ENCODE data around the gene HNRNPA1L2. TPM values are rescaled to one million over a fixed set of nuclear protein-coding genes. Genes with fewer than 3 reads are reported as not detected.
A peak's percentile ranks its signal among the peaks of the same experiment; 100 is the strongest.

Gene HNRNPA1L2
- total RNA-seq, 1 experiment from 2014 or later, result 10.6 TPM

DNA sequence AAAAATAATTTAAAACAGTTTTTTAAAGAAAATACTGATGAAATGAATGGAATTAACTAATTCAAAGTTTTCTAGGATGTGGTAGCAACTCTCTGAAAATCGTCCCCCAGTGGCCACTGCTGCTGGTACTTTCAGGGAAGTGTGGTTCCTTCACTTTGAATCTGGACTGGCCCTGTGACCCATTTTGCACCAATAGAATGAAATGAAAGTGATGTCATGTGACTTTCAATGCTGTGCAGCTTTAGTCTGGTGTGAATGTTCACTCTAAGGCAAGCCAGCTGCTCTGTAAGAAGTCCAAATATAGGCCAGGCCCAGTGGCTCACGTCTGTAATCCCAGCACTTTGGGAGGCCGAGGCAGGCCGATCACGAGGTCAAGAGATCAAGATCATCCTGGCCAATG is 26.4 kb upstream of the HNRNPA1L2 start:
- Histone ChIP-seq H3K9me3 (ENCODE audit: control insufficient read depth, low read depth, low read length) (no peaks in the 10 kb centered on the region), H3K4me1 (ENCODE audit: insufficient read depth, low read length) (no peaks in the 10 kb centered on the region), H4K20me1 (ENCODE audit: control insufficient read depth, insufficient read depth, insufficient read length) (no peaks in the 10 kb centered on the region), H3K27ac (ENCODE audit: insufficient read length, low read depth, low read length) (no peak overlapping the region), H3K4me2 (ENCODE audit: insufficient read depth, insufficient read length, low read length) (no peak overlapping the region), H3K79me2 (ENCODE audit: insufficient read depth, low read length) (no peaks in the 10 kb centered on the region), H2AK5ac (ENCODE audit: insufficient read length, low read length) (no peak overlapping the region), H3K4ac (ENCODE audit: low read depth, low read length) (no peak overlapping the region), H3K23ac (ENCODE audit: insufficient read length, low read depth, low read length) (no peak overlapping the region), H2AFZ (ENCODE audit: low read length) (no peak overlapping the region), H4K91ac (ENCODE audit: insufficient read length, low read depth, low read length) (no peak overlapping the region), H3K27me3 (ENCODE audit: insufficient read depth, low read length) (no peaks in the 10 kb centered on the region), H3K18ac (ENCODE audit: insufficient read length, low read depth, low read length) (no peak overlapping the region), H3K23me2 (ENCODE audit: insufficient read length, low read depth, low read length, poor library complexity, severe bottlenecking) (peaks cover 6% of the 10 kb centered on the region), H4K8ac (replicated peaks; ENCODE audit: insufficient read length, low read depth, low read length) (no peak overlapping the region), H2BK20ac (ENCODE audit: low read depth, low read length, poor library complexity, severe bottlenecking) (peak overlapping the region; percentile 83), H3K56ac (ENCODE audit: insufficient read length, low read depth, low read length) (no peak overlapping the region), H3K14ac (ENCODE audit: insufficient read depth, low read length) (no peak overlapping the region), H3K9ac (ENCODE audit: extremely low read depth, insufficient read length, low read length) (no peak overlapping the region), H3K79me1 (ENCODE audit: insufficient read depth, low read depth, low read length, poor library complexity, severe bottlenecking) (no peaks in the 10 kb centered on the region), H4K5ac (ENCODE audit: insufficient read length, low read depth, low read length) (no peak overlapping the region), H2BK5ac (ENCODE audit: insufficient read length, low read length) (no peak overlapping the region), H2BK12ac (ENCODE audit: insufficient read length, low read depth, low read length) (no peak overlapping the region), H3T11ph (ENCODE audit: low read length) (no peak overlapping the region), H2BK120ac (ENCODE audit: low read depth, low read length, poor library complexity, severe bottlenecking) (no peak overlapping the region), H2BK15ac (ENCODE audit: low read depth, low read length) (no peak overlapping the region)
- Mint-ChIP-seq H3K4me1 (peaks cover 9 to 10% of the 10 kb centered on the region in 2 experiments; a peak in 3 of 4 replicates), H3K9me3 (no peaks in the 10 kb centered on the region), H3K4me3 (no peak overlapping the region; a peak in 1 of 5 replicates), H3K36me3 (ENCODE audit: insufficient read depth in 1 of 3, low read depth in 3 of 3) (no peaks in the 10 kb centered on the region), H3K27ac (no peak overlapping the region), H3K27me3 (ENCODE audit: low read depth) (peaks cover 3% of the 10 kb centered on the region; the same call in 1 of the 2 replicates)
- no peak for DNase-seq
- TF ChIP-seq, protein P1, sequence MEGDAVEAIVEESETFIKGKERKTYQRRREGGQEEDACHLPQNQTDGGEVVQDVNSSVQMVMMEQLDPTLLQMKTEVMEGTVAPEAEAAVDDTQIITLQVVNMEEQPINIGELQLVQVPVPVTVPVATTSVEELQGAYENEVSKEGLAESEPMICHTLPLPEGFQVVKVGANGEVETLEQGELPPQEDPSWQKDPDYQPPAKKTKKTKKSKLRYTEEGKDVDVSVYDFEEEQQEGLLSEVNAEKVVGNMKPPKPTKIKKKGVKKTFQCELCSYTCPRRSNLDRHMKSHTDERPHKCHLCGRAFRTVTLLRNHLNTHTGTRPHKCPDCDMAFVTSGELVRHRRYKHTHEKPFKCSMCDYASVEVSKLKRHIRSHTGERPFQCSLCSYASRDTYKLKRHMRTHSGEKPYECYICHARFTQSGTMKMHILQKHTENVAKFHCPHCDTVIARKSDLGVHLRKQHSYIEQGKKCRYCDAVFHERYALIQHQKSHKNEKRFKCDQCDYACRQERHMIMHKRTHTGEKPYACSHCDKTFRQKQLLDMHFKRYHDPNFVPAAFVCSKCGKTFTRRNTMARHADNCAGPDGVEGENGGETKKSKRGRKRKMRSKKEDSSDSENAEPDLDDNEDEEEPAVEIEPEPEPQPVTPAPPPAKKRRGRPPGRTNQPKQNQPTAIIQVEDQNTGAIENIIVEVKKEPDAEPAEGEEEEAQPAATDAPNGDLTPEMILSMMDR (conservative IDR thresholded peaks at IDR 0.05), result no peak
- WGBS (ENCODE audit: extremely low coverage, insufficient read length, low lambda C conversion rate), result no CpG with 5 or more reads among the region's 5 CpGs
